ENCODE data around the gene MAJIN. TPM values are rescaled to one million over a fixed set of nuclear protein-coding genes. Genes with fewer than 3 reads are reported as not detected.

Gene MAJIN
- total and polyA plus RNA-seq, 9 of the 15 experiments (the other 6 are each of a cell fraction or from before 2014, with no cell fraction given): 0.17 to 0.83 (median 0.24) TPM; not detected in 2

- peak; percentile 79 for TF ChIP-seq ZBTB2 (IDR thresholded peaks at IDR 0.05)
- peak; percentile 86 for TF ChIP-seq RBBP5 (IDR thresholded peaks at IDR 0.05; ENCODE audit: borderline replicate concordance, insufficient read depth, low read length, poor library complexity, severe bottlenecking)
- peak; percentile 37; the same call in 1 of the 2 replicates for TF ChIP-seq NCOR1 (IDR thresholded peaks at IDR 0.05)
- peak; percentile 26; the same call in 1 of the 2 replicates for TF ChIP-seq ZBED1 (IDR thresholded peaks at IDR 0.05)
- no peak; the same call in 1 of the 2 replicates for TF ChIP-seq PREB (CRISPR knock-in tag; IDR thresholded peaks at IDR 0.05)
- TF ChIP-seq ATF2 (CRISPR knock-in tag; IDR thresholded peaks at IDR 0.05): peak; percentile 90
- TF ChIP-seq ZNF217 (CRISPR knock-in tag; IDR thresholded peaks at IDR 0.05): no peak
- peak; percentile 85 for TF ChIP-seq NKRF (IDR thresholded peaks at IDR 0.05; ENCODE audit: borderline replicate concordance)
- no peak for TF ChIP-seq FOXM1 (IDR thresholded peaks at IDR 0.05; ENCODE audit: low read depth)
- TF ChIP-seq FOXM1 (CRISPR knock-in tag; IDR thresholded peaks at IDR 0.05; ENCODE audit: low read depth): peak; percentile 44; the same call in 1 of the 2 replicates
- TF ChIP-seq ZC3H11A (IDR thresholded peaks at IDR 0.05; ENCODE audit: low read depth, low read length): no peak
- TF ChIP-seq MYC (IDR thresholded peaks at IDR 0.05; ENCODE audit: low read depth, low read length): peak; percentile 93
- TF ChIP-seq MYC (CRISPR knock-in tag; IDR thresholded peaks at IDR 0.05; ENCODE audit: borderline replicate concordance, low read depth): peak; percentile 94
- no peak for TF ChIP-seq ZNF12 (CRISPR knock-in tag; IDR thresholded peaks at IDR 0.05)
- peak; percentile 79 for TF ChIP-seq ZBTB33 (CRISPR knock-in tag; IDR thresholded peaks at IDR 0.05)
- TF ChIP-seq IRF1 (CRISPR knock-in tag; IDR thresholded peaks at IDR 0.05; ENCODE audit: borderline replicate concordance): no peak
- no peak for TF ChIP-seq YBX1 (IDR thresholded peaks at IDR 0.05)
- no peak for TF ChIP-seq MIER1 (IDR thresholded peaks at IDR 0.05; ENCODE audit: low read depth)
- no peak for TF ChIP-seq ZNF239 (CRISPR knock-in tag; IDR thresholded peaks at IDR 0.05)
These were observed 42.2 kb upstream of the MAJIN start, which contains the start of gene ARL2 (continued) for GRCh38 chr11:65013888-65014725.

Data from K562 (cell line).